HL-60 (cell line): Measurements from ENCODE around the gene TOP1.

Source experiments
- DNase-seq, 2 experiments: peaks; one replicate each; pipeline ENCODE4 v3.0.0-alpha.2; 2010 to 2020; ENCODE audit warnings: low read depth in 1 of 2, low spot score in 1 of 2
- H3K27ac ChIP-seq: fragments of 250-450 bp; sonication (Bioruptor Pico); replicated peaks from 2 replicates; pipeline ENCODE4 v1.5.1; 2020; ENCODE audit warnings: mild to moderate bottlenecking, moderate library complexity
- H3K27me3 ChIP-seq: fragments of 250-450 bp; sonication (Bioruptor Pico); 2 replicates; pipeline ENCODE4 v1.5.1; 2021; ENCODE audit warnings: mild to moderate bottlenecking, moderate library complexity; ENCODE audit not compliant: insufficient read depth, poor library complexity, severe bottlenecking
- H3K4me3 ChIP-seq: replicated peaks from 2 replicates; pipeline ENCODE4 v1.5.1; 2011; ENCODE audit warnings: mild to moderate bottlenecking, control low read depth, low read length; ENCODE audit not compliant: insufficient read depth
- GABPA ChIP-seq: IDR thresholded peaks from 2 replicates; pipeline ENCODE4 v1.6.1; 2012; ENCODE audit warnings: low read depth
- POLR2AphosphoS5 ChIP-seq: IDR thresholded peaks from 2 replicates; pipeline ENCODE4 v1.6.1; 2012; ENCODE audit warnings: low read depth
- SPI1 ChIP-seq: IDR thresholded peaks from 2 replicates; pipeline ENCODE4 v1.6.1; 2012; ENCODE audit warnings: low read depth, mild to moderate bottlenecking, borderline replicate concordance
- TF ChIP-seq, protein P1 (sequence below): IDR thresholded peaks from one replicate; pipeline ENCODE4 v1.5.1; 2011; ENCODE audit warnings: low read length, control low read depth, inconsistent platforms; ENCODE audit not compliant: insufficient read depth
- TF ChIP-seq, protein P2 (sequence below): IDR thresholded peaks from 2 replicates; pipeline ENCODE4 v1.6.1; 2012; ENCODE audit warnings: low read depth; ENCODE audit not compliant: insufficient replicate concordance

Gene TOP1

DNA sequence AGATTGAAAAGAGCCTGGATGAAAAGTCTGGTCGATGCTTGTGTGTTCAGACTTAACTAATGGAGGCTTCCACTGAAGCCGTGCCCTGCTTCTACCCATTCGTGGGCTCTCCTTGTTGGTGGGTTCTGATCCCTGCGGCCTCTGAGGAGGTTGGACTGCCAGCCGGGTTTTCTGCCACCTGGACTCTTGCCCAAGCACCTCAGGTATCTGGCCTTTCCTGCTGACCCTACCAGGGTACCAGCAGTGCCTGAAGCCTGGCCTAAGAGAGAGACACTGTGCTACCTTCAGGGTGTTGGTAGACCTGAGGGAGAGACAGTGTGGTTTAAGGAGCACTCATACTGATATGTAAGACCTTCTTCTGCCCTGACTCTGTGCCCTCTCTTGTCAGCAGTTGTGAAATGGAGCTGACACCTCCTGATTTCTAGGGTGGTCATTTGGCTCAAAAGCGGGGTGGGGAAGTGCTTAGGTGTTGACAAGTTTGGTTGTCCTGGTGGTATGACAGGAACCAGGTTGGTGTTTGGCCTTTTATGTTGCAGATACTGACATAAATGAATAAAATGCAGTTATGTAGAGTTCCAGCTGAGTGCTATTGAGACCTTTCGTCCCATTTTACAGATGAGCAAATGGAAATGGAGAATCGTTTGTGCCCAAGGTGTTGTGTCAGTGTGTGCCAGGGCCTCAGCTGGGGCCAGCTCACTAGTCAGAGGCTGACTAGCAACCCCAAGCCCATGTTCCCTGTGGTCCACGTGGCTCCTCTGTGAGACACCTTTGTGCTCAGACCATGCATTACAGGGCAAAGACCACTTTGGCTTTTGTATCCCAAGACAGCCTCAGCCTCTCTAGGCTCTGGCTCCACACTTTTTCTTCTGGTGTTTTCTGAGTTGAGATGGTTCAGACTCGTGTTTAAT, 111.9 kb downstream of the TOP1 start:
- no peak for DNase-seq
- Histone ChIP-seq H3K27ac (no peak overlapping the region), H3K4me3 (no peak overlapping the region), H3K27me3 (peaks cover 6% of the 10 kb centered on the region)
- no peak for TF ChIP-seq SPI1
- TF ChIP-seq GABPA, result no peak
- TF ChIP-seq, protein P1, sequence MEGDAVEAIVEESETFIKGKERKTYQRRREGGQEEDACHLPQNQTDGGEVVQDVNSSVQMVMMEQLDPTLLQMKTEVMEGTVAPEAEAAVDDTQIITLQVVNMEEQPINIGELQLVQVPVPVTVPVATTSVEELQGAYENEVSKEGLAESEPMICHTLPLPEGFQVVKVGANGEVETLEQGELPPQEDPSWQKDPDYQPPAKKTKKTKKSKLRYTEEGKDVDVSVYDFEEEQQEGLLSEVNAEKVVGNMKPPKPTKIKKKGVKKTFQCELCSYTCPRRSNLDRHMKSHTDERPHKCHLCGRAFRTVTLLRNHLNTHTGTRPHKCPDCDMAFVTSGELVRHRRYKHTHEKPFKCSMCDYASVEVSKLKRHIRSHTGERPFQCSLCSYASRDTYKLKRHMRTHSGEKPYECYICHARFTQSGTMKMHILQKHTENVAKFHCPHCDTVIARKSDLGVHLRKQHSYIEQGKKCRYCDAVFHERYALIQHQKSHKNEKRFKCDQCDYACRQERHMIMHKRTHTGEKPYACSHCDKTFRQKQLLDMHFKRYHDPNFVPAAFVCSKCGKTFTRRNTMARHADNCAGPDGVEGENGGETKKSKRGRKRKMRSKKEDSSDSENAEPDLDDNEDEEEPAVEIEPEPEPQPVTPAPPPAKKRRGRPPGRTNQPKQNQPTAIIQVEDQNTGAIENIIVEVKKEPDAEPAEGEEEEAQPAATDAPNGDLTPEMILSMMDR, result no peak
- TF ChIP-seq, protein P2, sequence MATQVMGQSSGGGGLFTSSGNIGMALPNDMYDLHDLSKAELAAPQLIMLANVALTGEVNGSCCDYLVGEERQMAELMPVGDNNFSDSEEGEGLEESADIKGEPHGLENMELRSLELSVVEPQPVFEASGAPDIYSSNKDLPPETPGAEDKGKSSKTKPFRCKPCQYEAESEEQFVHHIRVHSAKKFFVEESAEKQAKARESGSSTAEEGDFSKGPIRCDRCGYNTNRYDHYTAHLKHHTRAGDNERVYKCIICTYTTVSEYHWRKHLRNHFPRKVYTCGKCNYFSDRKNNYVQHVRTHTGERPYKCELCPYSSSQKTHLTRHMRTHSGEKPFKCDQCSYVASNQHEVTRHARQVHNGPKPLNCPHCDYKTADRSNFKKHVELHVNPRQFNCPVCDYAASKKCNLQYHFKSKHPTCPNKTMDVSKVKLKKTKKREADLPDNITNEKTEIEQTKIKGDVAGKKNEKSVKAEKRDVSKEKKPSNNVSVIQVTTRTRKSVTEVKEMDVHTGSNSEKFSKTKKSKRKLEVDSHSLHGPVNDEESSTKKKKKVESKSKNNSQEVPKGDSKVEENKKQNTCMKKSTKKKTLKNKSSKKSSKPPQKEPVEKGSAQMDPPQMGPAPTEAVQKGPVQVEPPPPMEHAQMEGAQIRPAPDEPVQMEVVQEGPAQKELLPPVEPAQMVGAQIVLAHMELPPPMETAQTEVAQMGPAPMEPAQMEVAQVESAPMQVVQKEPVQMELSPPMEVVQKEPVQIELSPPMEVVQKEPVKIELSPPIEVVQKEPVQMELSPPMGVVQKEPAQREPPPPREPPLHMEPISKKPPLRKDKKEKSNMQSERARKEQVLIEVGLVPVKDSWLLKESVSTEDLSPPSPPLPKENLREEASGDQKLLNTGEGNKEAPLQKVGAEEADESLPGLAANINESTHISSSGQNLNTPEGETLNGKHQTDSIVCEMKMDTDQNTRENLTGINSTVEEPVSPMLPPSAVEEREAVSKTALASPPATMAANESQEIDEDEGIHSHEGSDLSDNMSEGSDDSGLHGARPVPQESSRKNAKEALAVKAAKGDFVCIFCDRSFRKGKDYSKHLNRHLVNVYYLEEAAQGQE, result no peak
- TF ChIP-seq POLR2AphosphoS5, result no peak

DNA sequence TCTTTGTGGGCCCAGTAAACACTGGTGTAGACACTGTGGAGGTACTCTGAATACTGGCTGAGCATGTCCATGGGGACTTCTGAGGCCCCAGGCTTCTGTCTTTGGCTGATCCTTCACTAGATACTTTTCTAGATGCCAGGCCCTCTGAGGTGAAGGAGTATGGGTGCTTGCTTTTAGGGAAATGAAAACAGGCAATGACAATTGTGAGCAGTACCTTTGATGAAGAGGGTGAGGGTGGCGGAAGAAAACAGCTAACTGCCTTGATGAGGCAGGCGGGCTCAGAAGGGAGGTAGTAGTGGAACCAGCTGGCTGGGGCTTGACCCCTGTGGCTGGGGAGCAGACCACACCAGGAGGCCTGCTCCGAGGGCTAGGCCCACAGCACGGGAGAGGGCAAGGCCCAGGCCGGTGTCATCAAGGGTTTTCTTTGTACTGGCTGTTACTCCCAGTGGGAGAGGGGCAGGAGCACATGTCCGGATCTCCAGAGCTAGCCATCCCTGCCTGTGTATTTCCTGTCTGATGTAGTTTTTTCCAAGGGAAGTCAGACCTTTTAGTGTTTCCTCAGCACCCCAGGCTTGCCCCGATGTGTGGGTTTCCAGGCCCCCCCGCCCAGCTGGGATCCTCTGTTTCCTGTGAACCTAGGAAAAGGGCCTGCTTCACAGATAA, 112.7 kb downstream of the TOP1 start:
- no peak for DNase-seq
- no peak overlapping the region for H3K27ac ChIP-seq
- no peak overlapping the region for H3K4me3 ChIP-seq
- TF ChIP-seq, protein P2, result no peak
- peaks cover 6% of the 10 kb centered on the region for H3K27me3 ChIP-seq

DNA sequence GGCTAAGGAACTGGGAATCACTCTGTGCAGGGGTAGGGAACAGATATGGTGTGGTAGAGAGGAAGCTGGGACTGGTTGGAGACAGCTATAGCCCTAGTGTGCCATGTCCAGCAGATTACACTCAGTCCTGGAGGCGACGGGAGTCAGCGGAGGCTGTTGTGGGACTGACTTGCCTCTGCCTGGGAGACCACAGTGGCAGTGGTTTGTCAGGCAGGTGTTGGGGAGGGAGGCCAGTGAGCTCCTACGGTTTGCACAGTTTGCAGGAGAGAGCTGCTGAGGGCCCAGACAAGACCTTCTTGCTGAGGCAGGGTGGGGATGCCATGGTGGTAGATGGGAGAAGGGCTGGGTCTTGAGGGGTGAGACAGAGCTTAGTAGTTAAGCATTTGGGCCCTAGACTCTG, 113.6 kb downstream of the TOP1 start:
- Histone ChIP-seq H3K27me3 (peaks cover 6% of the 10 kb centered on the region), H3K4me3 (no peak overlapping the region), H3K27ac (no peak overlapping the region)
- TF ChIP-seq SPI1 (no peak), POLR2AphosphoS5 (no peak), GABPA (no peak)
- TF ChIP-seq, protein P2, result no peak
- TF ChIP-seq, protein P1, result no peak
- no peak for DNase-seq
